Epithelial cell of proximal tubule (primary cell): ENCODE data around the gene GRM2. TPM values are rescaled to one million over a fixed set of nuclear protein-coding genes. Genes with fewer than 3 reads are reported as not detected.

Experiments used
- DNase-seq: peaks from one replicate; pipeline ENCODE4 v3.0.0-alpha.2; 2011; ENCODE audit warnings: low read depth
- H3K4me3 ChIP-seq: 2 replicates; pipeline ENCODE4 v1.5.1; 2011; ENCODE audit warnings: low read depth, mild to moderate bottlenecking, low read length
- CTCF ChIP-seq: conservative IDR thresholded peaks from 2 replicates; pipeline ENCODE4 v1.5.1; 2012; ENCODE audit warnings: low read depth, mild to moderate bottlenecking, low read length
- total RNA-seq: library from RNA; depleted of rRNA; stranded (reverse); fragments of >200 nt; gene quantifications from 2 replicates; pipeline ENCODE4 v1.2.3, GENCODE V29; 2015

The GRM2 gene
- total RNA-seq, 1 donor from 2014 or later: not detected

GRCh38 chr3:51709675-51710074 is 2.8 kb downstream of the GRM2 start:
- no peak for DNase-seq
- TF ChIP-seq CTCF: no peak

DNA sequence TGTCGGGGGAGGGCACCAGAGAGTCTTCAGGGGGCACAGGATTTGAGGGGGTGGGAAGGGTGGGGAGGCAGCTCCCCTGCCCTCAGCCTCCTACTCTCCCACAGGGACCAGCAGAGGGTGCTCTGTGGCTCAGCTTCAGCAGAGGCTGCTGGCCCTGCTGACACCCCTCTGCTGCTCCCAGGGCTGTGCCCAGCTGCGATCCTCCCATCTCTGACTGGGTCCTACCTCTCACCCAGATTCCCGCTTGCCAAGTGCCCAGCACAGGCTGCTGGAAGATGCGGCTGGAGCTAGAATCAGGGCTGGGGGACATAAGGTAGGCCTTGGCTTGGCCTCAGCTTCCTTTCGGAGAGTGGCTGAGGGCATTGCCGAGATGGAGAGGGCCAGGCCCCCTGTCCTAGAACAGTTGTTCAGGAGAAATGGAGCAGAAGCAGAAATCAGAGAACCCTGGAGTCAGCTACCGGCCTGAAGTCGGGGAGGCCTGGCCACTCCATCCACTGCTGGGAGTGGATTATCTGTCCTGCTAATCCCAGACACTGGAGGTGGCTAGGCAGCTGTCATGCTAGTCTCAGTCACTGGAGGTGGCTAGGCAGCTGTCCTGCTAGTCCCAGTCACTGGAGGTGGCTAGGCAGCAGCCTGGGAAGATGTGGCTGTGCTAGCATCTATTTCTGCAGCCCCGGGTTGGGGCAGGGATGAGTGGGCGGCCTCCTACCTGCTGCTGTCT is 3.9 kb downstream of the GRM2 start:
- no peak for DNase-seq
- peak; percentile 35 for TF ChIP-seq CTCF
- H3K4me3 ChIP-seq: no peak overlapping the region

More at GRCh38 chr3:51709675-51710074, 2.8 kb downstream of the GRM2 start:
- H3K4me3 ChIP-seq: no peak overlapping the region

- no peak overlapping the region for H3K4me3 ChIP-seq
- no peak for TF ChIP-seq CTCF
- DNase-seq: no peak
Observed at GRCh38 chr3:51711352-51712037, 4.6 kb downstream of the GRM2 start.

DNA sequence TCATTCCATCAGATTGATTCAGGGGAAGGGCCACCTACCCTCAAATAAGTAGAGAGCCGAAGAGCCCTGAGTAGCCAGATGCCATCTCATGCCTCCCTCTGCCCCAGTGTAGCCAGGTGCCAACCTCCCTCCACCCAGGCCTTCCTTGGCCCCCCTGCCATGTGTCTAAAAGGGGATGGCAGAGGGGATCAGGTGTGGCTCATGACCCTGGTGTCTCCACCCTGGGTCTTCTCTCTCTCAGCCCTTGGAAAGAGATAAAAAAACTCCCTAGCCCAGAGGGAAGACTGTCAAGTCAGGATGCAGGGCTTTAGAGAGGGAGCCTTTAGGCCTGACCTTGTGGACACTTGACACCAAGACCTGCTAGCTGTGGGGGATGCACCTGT is 5.2 kb downstream of the GRM2 start:
- no peak for DNase-seq
- no peak overlapping the region for H3K4me3 ChIP-seq
- TF ChIP-seq CTCF: no peak

GRCh38 chr3:51712511-51712931 is 5.7 kb downstream of the GRM2 start:
- no peak for TF ChIP-seq CTCF
- DNase-seq: no peak
- no peak overlapping the region for H3K4me3 ChIP-seq

DNA sequence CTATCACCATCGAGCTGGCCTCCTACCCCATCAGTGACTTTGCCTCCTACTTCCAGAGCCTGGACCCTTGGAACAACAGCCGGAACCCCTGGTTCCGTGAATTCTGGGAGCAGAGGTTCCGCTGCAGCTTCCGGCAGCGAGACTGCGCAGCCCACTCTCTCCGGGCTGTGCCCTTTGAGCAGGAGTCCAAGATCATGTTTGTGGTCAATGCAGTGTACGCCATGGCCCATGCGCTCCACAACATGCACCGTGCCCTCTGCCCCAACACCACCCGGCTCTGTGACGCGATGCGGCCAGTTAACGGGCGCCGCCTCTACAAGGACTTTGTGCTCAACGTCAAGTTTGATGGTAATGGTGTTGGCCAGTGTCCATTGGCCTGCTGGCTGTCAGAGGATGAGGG is 6.1 kb downstream of the GRM2 start:
- no peak overlapping the region for H3K4me3 ChIP-seq
- no peak for DNase-seq
- TF ChIP-seq CTCF: no peak
